IMR-90 (cell line): ENCODE data around the gene SCYGR5. TPM values are rescaled to one million over a fixed set of nuclear protein-coding genes. Genes with fewer than 3 reads are reported as not detected.

ENCODE experiments used
- ATAC-seq: fragments of 200-7000 bp; cut with Tn5 transposase; 2 replicates; pipeline ENCODE4 v1.9.1; 2020; ENCODE audit warnings: low read depth, mild to moderate bottlenecking, moderate library complexity
- BruUV-seq: library from RNA; stranded (reverse); fragments of 400-500 nt; replicated peaks from 2 replicates; lab custom pipeline; 2021; lab: Mats Ljungman, UMichigan
- CTCF ChIA-PET: fragments of 300-600 bp; formaldehyde crosslinking; extraction: SDS; loops from one replicate; lab custom pipeline; 2021; ENCODE audit warnings: antibody characterized with exemption; lab: Yijun Ruan, JAX
- POLR2A ChIA-PET: fragments of 300-600 bp; sonication (Branson Sonifier 250); formaldehyde crosslinking; loops from one replicate; lab custom pipeline; 2022; ENCODE audit warnings: antibody characterized with exemption; ENCODE audit not compliant: unreplicated experiment; lab: Charles Lee
- DNase-seq: peaks from one replicate; pipeline ENCODE4 v3.0.0; 2013
- H2AFZ ChIP-seq: replicated peaks from 2 replicates; pipeline ENCODE3; 2013; ENCODE audit warnings: low read length, mild to moderate bottlenecking; ENCODE audit not compliant: poor library complexity
- H2AK5ac ChIP-seq: 2 replicates; pipeline ENCODE4 v1.6.1; 2013; ENCODE audit warnings: low read depth, low read length, inconsistent platforms
- H2AK9ac ChIP-seq: replicated peaks from 2 replicates; pipeline ENCODE3; 2013; ENCODE audit warnings: mild to moderate bottlenecking, low read depth, low read length, moderate library complexity; ENCODE audit not compliant: poor library complexity
- H2BK120ac ChIP-seq: 2 replicates; pipeline ENCODE4 v1.6.1; 2013; ENCODE audit warnings: low read depth, low read length, inconsistent platforms
- H2BK15ac ChIP-seq: 3 replicates; pipeline ENCODE4 v1.6.1; 2013; ENCODE audit warnings: low read depth, low read length, inconsistent platforms
- H2BK20ac ChIP-seq: 2 replicates; pipeline ENCODE4 v1.6.1; 2013; ENCODE audit warnings: low read depth, mild to moderate bottlenecking, inconsistent platforms, low read length, moderate library complexity
- H2BK5ac ChIP-seq: 2 replicates; pipeline ENCODE4 v1.6.1; 2013; ENCODE audit warnings: mild to moderate bottlenecking, low read depth, low read length, inconsistent platforms; ENCODE audit not compliant: poor library complexity, severe bottlenecking
- H3K14ac ChIP-seq: replicated peaks from 2 replicates; pipeline ENCODE4 v1.6.1; 2013; ENCODE audit warnings: low read depth, low read length, inconsistent platforms
- H3K18ac ChIP-seq: 2 replicates; pipeline ENCODE4 v1.6.1; 2013; ENCODE audit warnings: low read depth, low read length, control low read depth
- H3K23ac ChIP-seq: 2 replicates; pipeline ENCODE4 v1.6.1; 2013; ENCODE audit warnings: low read depth, low read length, inconsistent platforms
- H3K27ac ChIP-seq: 2 replicates; pipeline ENCODE4 v1.5.1; 2013; ENCODE audit warnings: mild to moderate bottlenecking, control low read depth, low read length; ENCODE audit not compliant: insufficient read depth
- H3K27me3 ChIP-seq: 2 replicates; pipeline ENCODE4 v1.6.1; 2013; ENCODE audit warnings: low read length; ENCODE audit not compliant: control insufficient read depth, insufficient read depth
- H3K36me3 ChIP-seq: 2 replicates; pipeline ENCODE4 v1.6.1; 2013; ENCODE audit warnings: low read length, mixed read lengths; ENCODE audit not compliant: control insufficient read depth, insufficient read depth
- H3K4ac ChIP-seq: 2 replicates; pipeline ENCODE4 v1.6.1; 2013; ENCODE audit warnings: low read depth, low read length, inconsistent platforms
- H3K4me1 ChIP-seq: 2 replicates; pipeline ENCODE4 v1.6.1; 2013; ENCODE audit warnings: low read length, mixed read lengths; ENCODE audit not compliant: control insufficient read depth, insufficient read depth
- H3K4me2 ChIP-seq: 2 replicates; pipeline ENCODE4 v1.6.1; 2013; ENCODE audit warnings: low read depth, mild to moderate bottlenecking, control low read depth, low read length, moderate library complexity
- H3K4me3 ChIP-seq: 2 replicates; pipeline ENCODE4 v1.5.1; 2013; ENCODE audit warnings: low read depth, mild to moderate bottlenecking, control low read depth, low read length, moderate library complexity; ENCODE audit not compliant: insufficient read depth
- H3K56ac ChIP-seq: 2 replicates; pipeline ENCODE4 v1.6.1; 2013; ENCODE audit warnings: low read length, inconsistent platforms; ENCODE audit not compliant: insufficient read depth; ENCODE audit errors: extremely low read depth
- H3K79me1 ChIP-seq, 2 experiments: 2 replicates each; pipeline ENCODE4 v1.6.1; 2013; ENCODE audit warnings: low read length in 2 of 2, inconsistent platforms in 1 of 2, low read depth in 1 of 2
- H3K9ac ChIP-seq: 2 replicates; pipeline ENCODE4 v1.6.1; 2013; ENCODE audit warnings: low read depth, low read length, control low read depth
- H3K9me1 ChIP-seq: 2 replicates; pipeline ENCODE4 v1.6.1; 2013; ENCODE audit warnings: low read length, inconsistent platforms; ENCODE audit not compliant: insufficient read depth
- H3K9me3 ChIP-seq: 2 replicates; pipeline ENCODE4 v1.6.1; 2013; ENCODE audit warnings: low read length; ENCODE audit not compliant: control insufficient read depth, insufficient read depth
- H4K20me1 ChIP-seq: 2 replicates; pipeline ENCODE4 v1.6.1; 2013; ENCODE audit warnings: low read length, inconsistent platforms; ENCODE audit not compliant: insufficient read depth
- H4K5ac ChIP-seq: 2 replicates; pipeline ENCODE4 v1.6.1; 2013; ENCODE audit warnings: mild to moderate bottlenecking, low read depth, low read length, control low read depth
- H4K8ac ChIP-seq, 2 experiments: 2 replicates each; pipeline ENCODE4 v1.6.1; 2013; ENCODE audit warnings: low read depth in 2 of 2, low read length in 2 of 2, control low read depth in 1 of 2, inconsistent platforms in 1 of 2
- H4K91ac ChIP-seq: 2 replicates; pipeline ENCODE4 v1.6.1; 2013; ENCODE audit warnings: low read depth, low read length, inconsistent platforms; ENCODE audit not compliant: insufficient read depth
- BHLHE40 ChIP-seq: fragments of 150-350 bp; IDR thresholded peaks from 2 replicates; pipeline ENCODE4 v1.6.1; 2016; ENCODE audit warnings: mild to moderate bottlenecking, low read depth, low read length
- WGBS, 2 experiments: methylation state at CpG; one replicate each; pipeline versions ENCODE4 v1.1.5 to v1.1.7; 2013; ENCODE audit warnings: missing lambda C conversion rate in 2 of 2; ENCODE audit not compliant: insufficient read length in 1 of 2; ENCODE audit errors: extremely low coverage in 2 of 2; 5-methylcytosine and 5-hydroxymethylcytosine counted together
- dilution Hi-C: fragments of 300-500 bp; cut with HindIII; formaldehyde crosslinking; loops from one replicate; pipeline ENCODE4 v1.14.3; 2018; ENCODE audit warnings: low sequenced_read_pairs; ENCODE audit not compliant: unreplicated experiment
- in situ Hi-C: fragments of 300-500 bp; cut with MboI; formaldehyde crosslinking; loops from 3 replicates; pipeline ENCODE4 v1.14.3; 2019; ENCODE audit warnings: low sequenced_read_pairs, inconsistent platforms, mixed read lengths
- intact Hi-C: fragments of 100-400 bp; cut with micrococcal nuclease; formaldehyde crosslinking; loops from 2 replicates; pipeline ENCODE4 v1.10.0; 2022
- polyA plus RNA-seq, 3 experiments: library from polyadenylated mRNA; depleted of rRNA; stranded (reverse); fragments of >200 nt; gene quantifications; 2 replicates each; pipeline ENCODE4 v1.2.3, GENCODE V29; 2012; ENCODE audit warnings: low replicate concordance in 1 of 3
- total RNA-seq: library from RNA; depleted of rRNA; stranded (reverse); fragments of >200 nt; gene quantifications from 2 replicates; pipeline ENCODE4 v1.2.3, GENCODE V29; 2012

Gene SCYGR5
- total and polyA plus RNA-seq, 2 of the 4 experiments (the other 2 are of a cell fraction): not detected

DNA sequence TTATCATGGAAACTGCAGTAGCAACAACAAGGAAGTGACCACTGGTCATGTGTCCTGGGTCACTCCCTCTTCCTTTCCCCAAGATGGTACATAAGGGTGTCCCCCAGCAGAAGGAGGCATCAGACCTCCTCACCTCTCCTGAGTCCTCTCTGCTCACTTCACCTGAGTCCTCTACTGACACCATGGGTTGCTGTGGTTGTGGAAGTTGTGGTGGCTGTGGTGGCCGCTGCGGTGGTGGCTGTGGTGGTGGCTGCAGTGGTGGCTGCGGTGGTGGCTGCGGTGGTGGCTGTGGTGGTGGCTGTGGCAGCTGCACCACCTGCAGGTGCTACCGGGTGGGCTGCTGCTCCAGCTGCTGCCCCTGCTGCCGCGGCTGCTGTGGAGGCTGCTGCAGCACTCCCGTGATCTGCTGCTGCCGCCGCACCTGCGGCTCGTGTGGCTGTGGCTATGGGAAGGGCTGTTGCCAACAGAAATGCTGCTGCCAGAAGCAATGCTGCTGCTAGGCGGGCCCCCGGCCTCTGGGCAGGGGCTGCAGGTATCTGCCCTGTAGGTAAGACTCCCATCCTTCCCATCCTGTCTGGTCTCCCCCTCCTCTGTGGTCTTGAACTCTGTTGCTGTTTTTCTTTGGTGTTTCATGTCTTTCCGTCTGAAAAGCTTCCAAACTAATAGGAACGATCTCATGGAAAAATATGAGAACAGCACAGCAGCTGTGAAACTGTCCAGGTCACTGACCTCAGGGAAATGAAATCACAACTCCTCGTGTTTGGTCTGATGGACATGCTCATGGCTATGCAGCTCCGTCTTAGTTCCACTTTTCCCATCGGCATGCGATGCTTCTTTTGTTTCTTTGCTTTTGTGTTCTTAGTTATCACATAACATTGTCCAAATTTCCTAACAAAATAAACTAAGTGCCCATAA is 49.0 kb upstream of the SCYGR5 start, which contains the start of gene SCYGR4:
SCYGR4 (plus strand) TSS at position 183 of the 915 bp plus-strand sequence; CDS start at position 183, 0 bp downstream.
- H3K23ac ChIP-seq: no peak within 1 kb of the TSS
- no peak within 1 kb of the TSS for H3K4ac ChIP-seq
- BruUV-seq: no TSS peak
- H3K79me1 ChIP-seq: no peaks in the 10 kb centered on the region
- no peaks in the 10 kb centered on the region; the same call in 1 of the 2 replicates for H3K4me1 ChIP-seq
- H3K9me3 ChIP-seq: no peaks in the 10 kb centered on the region
- DNase-seq (no peak), ATAC-seq (no peak)
- POLR2A ChIA-PET: no interaction called here
- H3K27me3 ChIP-seq: no peaks in the 10 kb centered on the region
- dilution Hi-C loops (no loop called here), intact Hi-C loops (no loop called here), in situ Hi-C loops (no loop called here)
- TF ChIP-seq BHLHE40: no peak
- no peak within 1 kb of the TSS for H2BK15ac ChIP-seq
- WGBS, 2 experiments: 93% methylated on average over 9 of the region's 20 CpGs; no CpG with 5 or more reads in 1 of the 2 experiments
- H3K14ac ChIP-seq: no peak within 1 kb of the TSS
- H4K5ac ChIP-seq: no peak within 1 kb of the TSS
- H2BK5ac ChIP-seq: no peak within 1 kb of the TSS
- no peak within 1 kb of the TSS for H3K9ac ChIP-seq
- H4K20me1 ChIP-seq: no peaks in the 10 kb centered on the region
- no peaks in the 10 kb centered on the region for H3K9me1 ChIP-seq
- H3K4me3 ChIP-seq: no peak within 1 kb of the TSS
- H2BK120ac ChIP-seq: no peak within 1 kb of the TSS
- H2BK20ac ChIP-seq: no peak within 1 kb of the TSS
- no peak within 1 kb of the TSS for H3K27ac ChIP-seq
- H3K36me3 ChIP-seq: no peaks in the 10 kb centered on the region
- CTCF ChIA-PET: interaction anchor here (0.8 kb wide), 1 partner anchor 8 kb away, joined by 3 read pairs; no protein-coding TSS in a partner anchor
- H4K91ac ChIP-seq: no peak within 1 kb of the TSS
- H3K56ac ChIP-seq: no peak within 1 kb of the TSS
- H3K18ac ChIP-seq: no peak within 1 kb of the TSS
- no peak within 1 kb of the TSS for H2AK5ac ChIP-seq
- H4K8ac ChIP-seq: no peak within 1 kb of the TSS
- H3K4me2 ChIP-seq: no peak within 1 kb of the TSS
- no peak within 1 kb of the TSS for H2AFZ ChIP-seq
- H2AK9ac ChIP-seq: no peak within 1 kb of the TSS
